Neural progenitor cell (in vitro differentiated cells): ENCODE results near the gene ANK3. TPM values are rescaled to one million over a fixed set of nuclear protein-coding genes. Genes with fewer than 3 reads are reported as not detected.
A peak's percentile ranks its signal among the peaks of the same experiment; 100 is the strongest.

ENCODE experiments used
- DNase-seq: peaks from one replicate; pipeline ENCODE4 v3.0.0-alpha.2; 2016; ENCODE audit warnings: low spot score
- H2AFZ ChIP-seq: fragments of 200-600 bp; sonication (generic); replicated peaks from 2 replicates; pipeline ENCODE4 v1.6.1; 2016; ENCODE audit warnings: antibody characterized with exemption
- H3F3A ChIP-seq: fragments of 200-600 bp; sonication (generic); 2 replicates; pipeline ENCODE4 v1.6.1; 2016; ENCODE audit warnings: antibody characterized with exemption, low read depth
- H3K27ac ChIP-seq: fragments of 200-600 bp; sonication (generic); 2 replicates; pipeline ENCODE4 v1.5.1; 2016; ENCODE audit warnings: mild to moderate bottlenecking
- H3K27me3 ChIP-seq: fragments of 200-600 bp; sonication (generic); 2 replicates; pipeline ENCODE4 v1.6.1; 2016; ENCODE audit warnings: mild to moderate bottlenecking, moderate library complexity
- H3K36me3 ChIP-seq: fragments of 200-600 bp; sonication (generic); 2 replicates; pipeline ENCODE4 v1.5.1; 2016
- H3K4me1 ChIP-seq: fragments of 200-600 bp; sonication (generic); 2 replicates; pipeline ENCODE4 v1.6.1; 2016; ENCODE audit warnings: mixed run types
- H3K4me2 ChIP-seq: fragments of 200-600 bp; sonication (generic); 2 replicates; pipeline ENCODE4 v1.6.1; 2016
- H3K4me3 ChIP-seq: fragments of 200-600 bp; sonication (generic); 2 replicates; pipeline ENCODE4 v1.5.1; 2016
- H3K79me2 ChIP-seq: fragments of 200-600 bp; sonication (generic); 2 replicates; pipeline ENCODE4 v1.6.1; 2016; ENCODE audit warnings: low read depth
- H3K9ac ChIP-seq: fragments of 200-600 bp; sonication (generic); 2 replicates; pipeline ENCODE4 v1.6.1; 2016
- H3K9me3 ChIP-seq: fragments of 200-600 bp; sonication (generic); 2 replicates; pipeline ENCODE4 v1.5.1; 2016; ENCODE audit warnings: low read depth
- H4K20me1 ChIP-seq: fragments of 200-600 bp; sonication (generic); 2 replicates; pipeline ENCODE4 v1.6.1; 2016; ENCODE audit warnings: low read depth
- H3K27ac Mint-ChIP-seq: 3 replicates; pipeline ENCODE4 v1.8.0; 2021; ENCODE audit warnings: mixed read lengths
- H3K27me3 Mint-ChIP-seq: 2 replicates; pipeline ENCODE4 v1.8.0; 2022; ENCODE audit warnings: low read depth, mild to moderate bottlenecking, inconsistent platforms, moderate library complexity, mixed read lengths; ENCODE audit not compliant: insufficient read depth
- H3K36me3 Mint-ChIP-seq: 3 replicates; pipeline ENCODE4 v1.8.0; 2021; ENCODE audit warnings: mixed read lengths
- H3K4me1 Mint-ChIP-seq: 3 replicates; pipeline ENCODE4 v1.8.0; 2021; ENCODE audit warnings: mixed read lengths
- H3K4me3 Mint-ChIP-seq: 3 replicates; pipeline ENCODE4 v1.8.0; 2021; ENCODE audit warnings: mild to moderate bottlenecking, moderate library complexity, mixed read lengths
- H3K9me3 Mint-ChIP-seq: 3 replicates; pipeline ENCODE4 v1.8.0; 2020; ENCODE audit warnings: mixed read lengths
- EZH2 ChIP-seq: fragments of 200-600 bp; sonication (generic); IDR thresholded peaks from 2 replicates; pipeline ENCODE4 v1.6.1; 2017; ENCODE audit warnings: antibody characterized with exemption, mild to moderate bottlenecking, moderate library complexity
- EZH2phosphoT487 ChIP-seq: fragments of 200-600 bp; sonication (generic); IDR thresholded peaks from 2 replicates; pipeline ENCODE4 v1.6.1; 2017; ENCODE audit warnings: antibody characterized with exemption
- total RNA-seq: library from RNA; depleted of rRNA; stranded (reverse); fragments of >200 nt; gene quantifications from 2 replicates; pipeline ENCODE4 v1.2.3, GENCODE V29; 2015; ENCODE audit warnings: low replicate concordance
- TF ChIP-seq, protein P1 (sequence below): fragments of 200-600 bp; sonication (generic); IDR thresholded peaks from 2 replicates; pipeline ENCODE4 v1.5.1; 2017; ENCODE audit warnings: antibody characterized with exemption, mild to moderate bottlenecking

The ANK3 gene
- total RNA-seq, 1 donor from 2014 or later = 54.1 TPM

DNA sequence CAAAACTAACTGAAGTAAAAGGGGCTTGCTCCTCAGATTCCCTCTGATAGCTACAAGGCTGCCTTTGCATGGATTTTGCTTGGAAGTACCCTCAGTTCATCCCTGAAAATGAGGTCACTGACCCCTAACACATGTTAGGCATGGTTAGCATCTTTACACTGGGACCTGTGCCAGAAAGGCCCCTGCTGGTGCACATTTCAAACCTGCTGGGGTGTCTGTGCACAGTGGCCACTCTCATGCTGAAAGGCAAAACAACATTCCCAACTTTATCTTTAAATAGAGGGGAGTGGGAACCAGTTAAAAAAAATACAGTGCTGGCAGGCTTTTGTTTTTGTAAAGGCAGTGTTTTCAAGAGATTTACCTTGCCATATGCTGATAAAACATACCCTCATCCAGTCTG lies 99.1 kb downstream of the ANK3 start:
- Mint-ChIP-seq H3K9me3 (no peaks in the 10 kb centered on the region), H3K36me3 (no peaks in the 10 kb centered on the region), H3K4me1 (peaks cover 32% of the 10 kb centered on the region), H3K27ac (no peak overlapping the region), H3K4me3 (no peak overlapping the region), H3K27me3 (peaks cover 4% of the 10 kb centered on the region)
- Histone ChIP-seq H3K4me2 (no peak overlapping the region), H3K79me2 (no peaks in the 10 kb centered on the region), H3K9me3 (no peaks in the 10 kb centered on the region), H3K9ac (no peak overlapping the region), H3F3A (no peaks in the 10 kb centered on the region), H3K27ac (no peak overlapping the region), H3K27me3 (no peaks in the 10 kb centered on the region), H3K4me1 (peaks cover 16% of the 10 kb centered on the region), H3K36me3 (no peaks in the 10 kb centered on the region), H2AFZ (peak overlapping the region; percentile 35), H3K4me3 (no peak overlapping the region), H4K20me1 (no peaks in the 10 kb centered on the region)
- peak; percentile 9 for DNase-seq
- TF ChIP-seq, protein P1, sequence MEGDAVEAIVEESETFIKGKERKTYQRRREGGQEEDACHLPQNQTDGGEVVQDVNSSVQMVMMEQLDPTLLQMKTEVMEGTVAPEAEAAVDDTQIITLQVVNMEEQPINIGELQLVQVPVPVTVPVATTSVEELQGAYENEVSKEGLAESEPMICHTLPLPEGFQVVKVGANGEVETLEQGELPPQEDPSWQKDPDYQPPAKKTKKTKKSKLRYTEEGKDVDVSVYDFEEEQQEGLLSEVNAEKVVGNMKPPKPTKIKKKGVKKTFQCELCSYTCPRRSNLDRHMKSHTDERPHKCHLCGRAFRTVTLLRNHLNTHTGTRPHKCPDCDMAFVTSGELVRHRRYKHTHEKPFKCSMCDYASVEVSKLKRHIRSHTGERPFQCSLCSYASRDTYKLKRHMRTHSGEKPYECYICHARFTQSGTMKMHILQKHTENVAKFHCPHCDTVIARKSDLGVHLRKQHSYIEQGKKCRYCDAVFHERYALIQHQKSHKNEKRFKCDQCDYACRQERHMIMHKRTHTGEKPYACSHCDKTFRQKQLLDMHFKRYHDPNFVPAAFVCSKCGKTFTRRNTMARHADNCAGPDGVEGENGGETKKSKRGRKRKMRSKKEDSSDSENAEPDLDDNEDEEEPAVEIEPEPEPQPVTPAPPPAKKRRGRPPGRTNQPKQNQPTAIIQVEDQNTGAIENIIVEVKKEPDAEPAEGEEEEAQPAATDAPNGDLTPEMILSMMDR = no peak
- TF ChIP-seq EZH2phosphoT487 (no peak), EZH2 (no peak)

DNA sequence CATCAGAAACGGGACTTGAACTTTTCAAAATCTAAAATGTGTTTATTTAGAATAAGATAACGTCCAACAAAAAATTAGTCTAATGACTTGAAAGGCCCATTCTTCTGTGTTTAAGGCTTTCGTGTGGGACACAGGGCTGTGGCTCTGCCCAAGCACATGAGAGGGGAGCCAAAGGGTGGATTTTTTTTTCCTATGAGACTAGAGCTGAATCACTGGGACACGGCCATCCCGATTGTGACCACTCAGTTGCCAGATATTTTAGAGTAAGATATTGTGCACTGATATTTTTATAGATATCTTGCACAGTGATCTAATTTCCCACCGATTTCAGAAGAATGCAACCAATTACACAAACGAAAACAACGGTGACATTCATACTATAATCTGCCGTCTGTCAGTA lies 99.9 kb downstream of the ANK3 start:
- no peak overlapping the region for H3K4me3 ChIP-seq

DNA sequence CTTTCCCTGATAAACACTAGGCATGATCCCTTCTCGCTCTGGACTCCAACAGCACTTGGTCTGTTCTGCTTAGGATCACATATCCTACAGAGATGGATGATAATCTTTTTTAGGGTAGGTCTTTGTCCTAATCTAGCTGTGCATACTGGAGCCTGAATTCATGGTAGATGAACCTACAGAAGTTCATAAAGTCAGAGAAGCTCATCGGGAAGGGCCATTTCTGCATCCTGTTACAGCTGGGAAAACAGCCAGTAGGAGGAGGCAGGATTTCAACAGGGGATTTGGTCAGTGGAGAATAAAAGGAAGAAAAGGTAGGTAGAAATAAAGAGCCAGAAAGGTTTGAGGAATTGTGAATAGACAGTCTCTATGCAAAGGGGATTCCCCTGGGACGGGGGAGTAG lies 101.4 kb downstream of the ANK3 start:
- no peak for TF ChIP-seq EZH2phosphoT487
- TF ChIP-seq EZH2 = no peak
- TF ChIP-seq, protein P1 = no peak
- Mint-ChIP-seq H3K4me1 (peaks cover 29% of the 10 kb centered on the region), H3K27me3 (peaks cover 4% of the 10 kb centered on the region), H3K4me3 (no peak overlapping the region), H3K9me3 (no peaks in the 10 kb centered on the region), H3K36me3 (no peaks in the 10 kb centered on the region), H3K27ac (no peak overlapping the region)
- no peak overlapping the region for H3K9ac ChIP-seq
- H3K27me3 ChIP-seq = no peaks in the 10 kb centered on the region
- H3K4me2 ChIP-seq = no peak overlapping the region
- no peak overlapping the region for H3K4me3 ChIP-seq
- H3K27ac ChIP-seq = no peak overlapping the region
- no peaks in the 10 kb centered on the region for H3K9me3 ChIP-seq
- H2AFZ ChIP-seq = peak overlapping the region; percentile 56
- no peaks in the 10 kb centered on the region for H3K36me3 ChIP-seq
- no peaks in the 10 kb centered on the region for H4K20me1 ChIP-seq
- no peak for DNase-seq
- peaks cover 16% of the 10 kb centered on the region for H3K4me1 ChIP-seq
- no peaks in the 10 kb centered on the region for H3F3A ChIP-seq
- H3K79me2 ChIP-seq = no peaks in the 10 kb centered on the region

More for the DNA sequence above, 99.9 kb downstream of the ANK3 start:
- Histone ChIP-seq H3K36me3 (no peaks in the 10 kb centered on the region), H2AFZ (no peak overlapping the region), H4K20me1 (no peaks in the 10 kb centered on the region), H3F3A (no peaks in the 10 kb centered on the region), H3K4me1 (peaks cover 16% of the 10 kb centered on the region), H3K27ac (no peak overlapping the region), H3K79me2 (no peaks in the 10 kb centered on the region), H3K9me3 (no peaks in the 10 kb centered on the region), H3K4me2 (no peak overlapping the region), H3K27me3 (no peaks in the 10 kb centered on the region), H3K9ac (no peak overlapping the region)
- no peaks in the 10 kb centered on the region for H3K36me3 Mint-ChIP-seq
- H3K27me3 Mint-ChIP-seq = peaks cover 4% of the 10 kb centered on the region
- DNase-seq = no peak
- H3K9me3 Mint-ChIP-seq = no peaks in the 10 kb centered on the region
- H3K27ac Mint-ChIP-seq = no peak overlapping the region
- no peak overlapping the region for H3K4me3 Mint-ChIP-seq
- TF ChIP-seq EZH2 = no peak
- TF ChIP-seq EZH2phosphoT487 = no peak
- TF ChIP-seq, protein P1 = no peak
- peaks cover 32% of the 10 kb centered on the region for H3K4me1 Mint-ChIP-seq
